ENCODE results near the gene RNF207. TPM values are rescaled to one million over a fixed set of nuclear protein-coding genes. Genes with fewer than 3 reads are reported as not detected.

The RNF207 gene
- total RNA-seq, 4 donors from 2014 or later = 32.9 to 63.5 (median 47.0) TPM

GRCh38 chr1:6198646-6199297 is 7.1 kb upstream of the RNF207 start:
- Histone ChIP-seq H3K36me3 (peaks cover 16 to 20% of the 10 kb centered on the region in 2 donors), H3K27me3 (no peaks in the 10 kb centered on the region), H3K4me1 (peaks cover 7 to 21% of the 10 kb centered on the region in 2 donors), H3K4me3 (replicated peaks in 1 of 3) (peak overlapping the region; percentile 92 to 100 (median 99)), H3K9me3 (no peaks in the 10 kb centered on the region), H3K27ac (peak overlapping the region in 2 of 3 donors; percentile 62 to 74)
- no peak for DNase-seq
- WGBS, 2 donors = 1% methylated on average over 23 to 31 of the region's 31 CpGs
- no peak for TF ChIP-seq CTCF (IDR thresholded peaks at IDR 0.05)
- no peak for TF ChIP-seq POLR2A (IDR thresholded peaks at IDR 0.05)
- intact Hi-C loops (cut with DNase I) = no loop called here

DNA sequence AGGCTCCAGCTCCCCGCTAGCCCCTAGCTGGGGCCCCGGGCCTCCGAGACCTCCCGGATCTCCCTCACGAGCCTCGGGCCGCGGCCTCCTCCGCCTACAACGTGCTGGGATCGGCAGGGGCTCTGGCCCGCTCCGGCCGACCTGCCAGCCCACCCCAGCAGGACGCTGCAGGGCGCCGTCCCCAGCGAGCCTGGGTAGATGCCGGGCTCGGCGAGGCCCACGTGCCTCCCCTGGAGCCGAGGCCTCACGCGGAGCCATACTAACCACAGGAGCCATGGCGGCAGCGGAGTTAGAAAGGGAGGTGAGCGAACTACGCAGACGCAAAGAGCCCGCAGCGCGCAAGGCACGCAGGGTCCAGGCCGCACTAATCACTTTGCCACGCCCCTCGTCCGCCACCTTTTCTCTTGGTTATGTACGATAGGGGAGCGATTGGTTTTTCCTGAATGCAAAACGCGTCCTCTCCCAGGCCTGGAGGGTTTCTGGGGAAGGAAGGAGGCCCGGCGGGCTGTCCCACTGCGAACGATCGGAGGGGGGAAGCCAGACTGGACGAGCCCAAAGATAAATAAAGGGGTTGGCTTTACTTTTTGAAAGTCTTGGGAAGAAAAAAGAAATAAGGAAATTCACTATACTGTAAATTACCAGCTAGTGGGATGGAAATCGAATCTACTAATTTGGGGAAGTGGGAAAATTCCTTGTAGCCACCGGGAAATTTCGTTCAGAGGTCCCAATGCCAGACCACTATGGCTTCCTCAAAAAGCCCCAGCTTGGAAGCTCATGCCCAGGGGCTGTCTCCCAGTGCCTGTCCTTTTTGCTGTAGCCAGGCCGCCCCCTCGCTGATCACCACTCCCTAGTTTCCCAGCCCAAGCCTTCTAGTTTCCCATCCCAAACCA is 6.4 kb upstream of the RNF207 start, which contains the start of gene RPL22:
RPL22 (minus strand) TSS at position 298 of the 890 bp plus-strand sequence; CDS start at position 276, 22 bp downstream.
- Histone ChIP-seq H3K36me3 (peaks cover 9 to 12% of the 10 kb centered on the region in 2 donors), H3K27ac (peak within 1 kb of the TSS; percentile 53 to 74 (median 66)), H3K4me3 (replicated peaks in 1 of 3) (peak within 1 kb of the TSS; percentile 92 to 100 (median 99)), H3K4me1 (peaks cover 7 to 21% of the 10 kb centered on the region in 2 donors), H3K27me3 (no peaks in the 10 kb centered on the region), H3K9me3 (no peaks in the 10 kb centered on the region)
- intact Hi-C loops (cut with DNase I) = no loop called here
- 1 to 2% methylated on average over 42 to 50 of the region's 53 CpGs for WGBS, 2 donors
- peak in 1 of 6 experiments; percentile 44 for TF ChIP-seq CTCF (IDR thresholded peaks at IDR 0.05)
- peak; percentile 15 to 79 for TF ChIP-seq POLR2A (IDR thresholded peaks at IDR 0.05)
- DNase-seq = peak; percentile 99

DNA sequence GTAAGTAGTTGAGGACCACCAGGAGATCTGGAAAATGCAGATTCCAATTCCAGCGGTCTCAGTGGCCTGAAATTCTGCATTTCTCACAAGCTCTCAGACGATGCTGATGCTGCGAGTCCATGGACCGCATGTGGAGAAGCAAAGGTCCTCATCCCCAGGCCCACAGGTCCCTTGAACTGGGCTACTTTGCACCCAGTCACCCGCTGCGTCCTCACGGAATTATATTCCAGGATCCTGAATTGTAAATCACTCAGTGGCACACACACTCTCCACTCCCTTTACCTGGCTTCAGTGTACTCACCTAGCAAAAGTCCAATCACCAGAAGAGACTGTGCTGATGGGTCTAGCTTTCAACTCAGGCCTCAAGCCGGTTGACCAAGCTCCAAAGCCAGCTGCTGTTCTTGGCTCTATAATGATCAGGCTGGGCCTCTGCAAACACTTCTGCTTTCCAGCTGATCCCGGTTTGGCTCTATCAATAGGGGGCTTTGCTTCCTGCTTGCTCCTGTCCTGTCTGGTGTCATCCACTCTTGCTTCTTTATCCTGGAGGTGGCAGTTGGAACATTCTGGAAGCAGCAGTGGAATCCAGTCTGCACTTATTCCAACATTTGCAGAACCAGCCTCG is 5.6 kb upstream of the RNF207 start:
- intact Hi-C loops (cut with DNase I) = no loop called here
- peak overlapping the region; percentile 53 to 66 (median 56) for H3K27ac ChIP-seq
- H3K9me3 ChIP-seq = no peaks in the 10 kb centered on the region
- TF ChIP-seq POLR2A (IDR thresholded peaks at IDR 0.05) (no peak), CTCF (IDR thresholded peaks at IDR 0.05) (no peak)
- 68 to 74% methylated on average over 10 of the region's 10 CpGs for WGBS, 2 donors
- H3K4me1 ChIP-seq = peaks cover 14 to 28% of the 10 kb centered on the region in 2 donors
- no peaks in the 10 kb centered on the region for H3K27me3 ChIP-seq
- DNase-seq = no peak
- H3K4me3 ChIP-seq (replicated peaks in 1 of 3) = peak overlapping the region in 2 of 3 donors; percentile 16 to 100
- H3K36me3 ChIP-seq = peaks cover 6 to 7% of the 10 kb centered on the region in 2 donors

DNA sequence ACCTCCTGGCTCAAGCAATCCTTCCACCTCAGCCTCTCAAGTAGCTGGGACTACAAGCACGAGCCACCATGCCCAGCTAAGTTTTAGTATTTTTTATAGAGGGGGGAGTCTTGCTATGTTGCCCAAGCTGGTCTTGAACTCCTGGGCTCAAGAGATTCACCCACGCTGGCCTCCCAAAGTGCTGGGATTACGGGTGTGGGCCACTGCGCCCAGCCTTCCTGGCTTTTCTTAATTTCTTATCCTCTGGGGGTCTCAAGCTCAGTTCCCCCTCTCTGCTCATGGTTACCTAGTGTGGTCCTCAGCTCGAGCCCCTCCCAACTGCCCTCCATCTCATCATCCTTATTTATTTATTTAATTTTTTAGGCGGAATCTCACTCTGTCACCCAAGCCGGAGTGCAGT is 3.7 kb upstream of the RNF207 start:
- Histone ChIP-seq H3K27ac (no peak overlapping the region), H3K4me1 (peaks cover 19 to 39% of the 10 kb centered on the region in 2 donors), H3K4me3 (replicated peaks in 1 of 3) (no peak overlapping the region), H3K27me3 (no peaks in the 10 kb centered on the region), H3K36me3 (peaks cover 0 to 7% of the 10 kb centered on the region in 2 donors), H3K9me3 (no peaks in the 10 kb centered on the region)
- TF ChIP-seq CTCF (IDR thresholded peaks at IDR 0.05) (no peak), POLR2A (IDR thresholded peaks at IDR 0.05) (no peak)
- 84 to 85% methylated on average over 7 of the region's 7 CpGs for WGBS, 2 donors
- intact Hi-C loops (cut with DNase I) = no loop called here
- DNase-seq = no peak

Data from thyroid gland (tissue), 4 donors.